ENCODE data around the gene PER3. TPM values are rescaled to one million over a fixed set of nuclear protein-coding genes. Genes with fewer than 3 reads are reported as not detected.

Gene PER3
- total RNA-seq, 1 experiment from 2014 or later, result 3.8 TPM

DNA sequence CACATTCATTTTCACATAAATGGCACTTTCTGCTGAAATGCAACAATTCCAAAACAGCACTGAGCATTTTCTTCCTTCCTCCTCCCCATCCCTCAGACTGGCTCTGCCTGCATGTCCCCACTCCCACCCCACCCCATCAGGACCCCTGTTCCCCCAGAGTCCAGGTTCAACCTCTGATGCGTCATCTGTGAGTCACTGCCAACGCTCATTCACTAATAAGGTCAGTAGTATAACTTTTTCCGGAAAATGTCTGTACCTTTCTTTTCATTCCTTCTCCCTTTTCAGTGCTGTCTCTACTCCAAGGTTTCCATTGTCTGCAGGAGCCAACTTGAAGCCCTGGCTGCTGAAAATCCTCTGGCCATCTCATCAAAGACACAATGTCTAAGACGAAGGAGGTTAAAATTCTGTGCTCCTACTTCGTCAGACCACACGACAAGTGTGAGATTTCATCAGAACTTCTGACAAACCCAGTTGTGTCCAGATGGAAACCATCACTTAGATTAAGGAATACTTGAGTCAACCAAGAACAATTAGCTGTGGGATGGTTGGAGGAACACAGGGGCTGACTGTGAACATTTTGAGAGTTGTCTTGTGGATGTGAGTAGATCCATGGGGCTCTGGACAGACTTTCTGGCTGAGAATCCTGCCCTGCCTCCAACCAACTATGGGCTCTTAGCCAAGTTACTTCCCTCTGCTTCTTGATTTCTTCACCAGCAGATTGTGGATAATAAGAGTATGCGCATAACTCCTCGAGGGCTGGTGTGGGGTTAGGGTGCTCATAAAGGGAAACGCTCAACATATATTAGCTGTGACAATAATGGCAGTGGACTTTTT, 104.4 kb downstream of the PER3 start:
- BruUV-seq (replicated peaks), result no TSS peak
- intact Hi-C loops (cut with micrococcal nuclease; ENCODE audit: unreplicated experiment), result no loop called here
- H3K9me3 Mint-ChIP-seq (ENCODE audit: low read depth, unreplicated experiment), result peaks cover 6% of the 10 kb centered on the region
- no peak for DNase-seq
- TF ChIP-seq, protein P1, sequence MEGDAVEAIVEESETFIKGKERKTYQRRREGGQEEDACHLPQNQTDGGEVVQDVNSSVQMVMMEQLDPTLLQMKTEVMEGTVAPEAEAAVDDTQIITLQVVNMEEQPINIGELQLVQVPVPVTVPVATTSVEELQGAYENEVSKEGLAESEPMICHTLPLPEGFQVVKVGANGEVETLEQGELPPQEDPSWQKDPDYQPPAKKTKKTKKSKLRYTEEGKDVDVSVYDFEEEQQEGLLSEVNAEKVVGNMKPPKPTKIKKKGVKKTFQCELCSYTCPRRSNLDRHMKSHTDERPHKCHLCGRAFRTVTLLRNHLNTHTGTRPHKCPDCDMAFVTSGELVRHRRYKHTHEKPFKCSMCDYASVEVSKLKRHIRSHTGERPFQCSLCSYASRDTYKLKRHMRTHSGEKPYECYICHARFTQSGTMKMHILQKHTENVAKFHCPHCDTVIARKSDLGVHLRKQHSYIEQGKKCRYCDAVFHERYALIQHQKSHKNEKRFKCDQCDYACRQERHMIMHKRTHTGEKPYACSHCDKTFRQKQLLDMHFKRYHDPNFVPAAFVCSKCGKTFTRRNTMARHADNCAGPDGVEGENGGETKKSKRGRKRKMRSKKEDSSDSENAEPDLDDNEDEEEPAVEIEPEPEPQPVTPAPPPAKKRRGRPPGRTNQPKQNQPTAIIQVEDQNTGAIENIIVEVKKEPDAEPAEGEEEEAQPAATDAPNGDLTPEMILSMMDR (IDR thresholded peaks at IDR 0.05; ENCODE audit: unreplicated experiment), result no peak
- no peak overlapping the region for H3K27ac Mint-ChIP-seq (ENCODE audit: unreplicated experiment)
- CTCF ChIA-PET, result interaction anchor here (0.7 to 0.8 kb wide), 2 partner anchors 105 to 1233 kb away, joined by 3 read pairs; partner anchors contain the start of gene PER3
- H3K27me3 Mint-ChIP-seq (ENCODE audit: unreplicated experiment), result peaks cover 17% of the 10 kb centered on the region
- H3K36me3 Mint-ChIP-seq (ENCODE audit: insufficient read depth, unreplicated experiment), result no peaks in the 10 kb centered on the region
- no peak overlapping the region for H3K4me3 Mint-ChIP-seq (ENCODE audit: low read depth, unreplicated experiment)
- H3K4me1 Mint-ChIP-seq (ENCODE audit: low read depth, unreplicated experiment), result no peaks in the 10 kb centered on the region

DNA sequence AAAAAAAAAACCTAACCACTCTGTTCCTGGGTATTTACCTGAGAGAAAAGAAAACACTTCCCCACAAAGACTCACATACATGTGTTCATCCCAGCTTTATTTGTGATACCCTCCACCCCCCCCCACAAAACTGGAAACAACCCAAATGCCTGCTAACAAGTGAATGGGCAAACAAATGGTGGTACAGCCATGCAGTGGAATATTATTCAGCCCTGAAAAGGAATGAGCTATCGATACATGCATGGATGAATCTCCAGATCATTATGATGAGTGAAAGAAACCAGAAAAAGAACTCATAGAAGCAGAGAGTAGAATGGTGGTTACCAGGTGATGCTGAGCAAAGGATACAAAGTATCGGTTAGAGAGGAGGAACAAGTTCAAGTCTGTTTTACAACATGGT, 106.8 kb downstream of the PER3 start:
- no peak overlapping the region for H3K27ac Mint-ChIP-seq (ENCODE audit: unreplicated experiment)
- peaks cover 2% of the 10 kb centered on the region for H3K9me3 Mint-ChIP-seq (ENCODE audit: low read depth, unreplicated experiment)
- CTCF ChIA-PET, result no interaction called here
- H3K4me1 Mint-ChIP-seq (ENCODE audit: low read depth, unreplicated experiment), result peaks cover 7% of the 10 kb centered on the region
- no peak overlapping the region for H3K4me3 Mint-ChIP-seq (ENCODE audit: low read depth, unreplicated experiment)
- no peaks in the 10 kb centered on the region for H3K36me3 Mint-ChIP-seq (ENCODE audit: insufficient read depth, unreplicated experiment)
- TF ChIP-seq, protein P1 (IDR thresholded peaks at IDR 0.05; ENCODE audit: unreplicated experiment), result no peak
- no TSS peak for BruUV-seq (replicated peaks)
- H3K27me3 Mint-ChIP-seq (ENCODE audit: unreplicated experiment), result no peaks in the 10 kb centered on the region
- intact Hi-C loops (cut with micrococcal nuclease; ENCODE audit: unreplicated experiment), result no loop called here
- no peak for DNase-seq

DNA sequence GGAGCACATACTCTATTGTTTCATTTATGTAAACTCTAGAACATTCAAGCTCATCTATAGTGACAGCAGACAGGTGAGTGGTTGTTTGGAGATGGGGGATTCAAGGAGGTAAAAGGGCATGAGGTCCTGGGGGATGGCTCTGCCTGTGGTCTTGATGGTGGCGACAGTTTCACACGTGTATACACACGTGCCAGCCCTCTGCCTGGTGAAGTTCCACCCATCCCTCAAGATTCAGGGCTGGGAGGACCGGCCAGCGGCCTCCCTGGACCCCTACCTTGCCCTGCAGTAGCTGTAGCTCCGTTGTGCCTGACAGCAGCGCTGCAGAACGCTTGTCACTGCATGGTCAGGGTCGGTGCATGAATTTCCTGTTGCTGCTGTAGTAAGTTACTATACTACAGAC, 107.7 kb downstream of the PER3 start:
- no peak for DNase-seq
- intact Hi-C loops (cut with micrococcal nuclease; ENCODE audit: unreplicated experiment), result no loop called here
- BruUV-seq (replicated peaks), result no TSS peak
- Mint-ChIP-seq H3K36me3 (ENCODE audit: insufficient read depth, unreplicated experiment) (no peaks in the 10 kb centered on the region), H3K27ac (ENCODE audit: unreplicated experiment) (no peak overlapping the region), H3K4me3 (ENCODE audit: low read depth, unreplicated experiment) (no peak overlapping the region), H3K9me3 (ENCODE audit: low read depth, unreplicated experiment) (peaks cover 2% of the 10 kb centered on the region), H3K27me3 (ENCODE audit: unreplicated experiment) (no peaks in the 10 kb centered on the region), H3K4me1 (ENCODE audit: low read depth, unreplicated experiment) (peaks cover 7% of the 10 kb centered on the region)
- CTCF ChIA-PET, result interaction anchor here (0.6 to 0.7 kb wide), 2 partner anchors 42 to 1007 kb away, joined by 3 to 4 read pairs; no protein-coding TSS in a partner anchor
- TF ChIP-seq, protein P1 (IDR thresholded peaks at IDR 0.05; ENCODE audit: unreplicated experiment), result no peak

DNA sequence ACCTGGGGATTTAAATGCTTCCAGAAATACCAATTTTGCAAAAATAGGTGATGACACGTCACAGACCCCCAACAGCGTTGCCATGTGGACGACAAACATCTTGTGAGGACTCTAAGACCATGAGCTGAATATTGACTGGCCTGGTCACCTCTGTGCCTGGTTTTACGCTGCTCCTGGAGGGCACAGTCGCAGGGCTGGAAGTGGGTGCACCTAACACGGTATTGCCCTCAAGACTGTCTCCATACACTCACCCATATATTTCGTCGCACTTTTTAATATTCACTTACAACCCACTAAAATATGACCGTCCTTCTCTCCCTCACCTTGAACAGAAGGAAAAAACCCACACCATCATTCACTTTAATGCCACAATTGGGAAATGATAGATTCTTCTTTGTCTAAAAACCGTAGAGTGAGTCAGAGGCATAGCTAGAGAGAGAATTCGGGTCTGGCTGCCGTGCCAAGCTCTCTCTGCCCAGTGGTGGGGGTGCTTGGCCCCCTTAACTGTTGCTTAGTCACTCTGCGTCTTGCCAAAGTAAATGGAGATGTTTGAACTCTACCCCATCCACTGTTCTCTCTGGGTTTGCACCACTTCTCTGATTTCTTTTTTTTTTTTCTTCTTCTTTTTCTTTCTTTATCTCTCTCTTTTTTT, 109.6 kb downstream of the PER3 start:
- H3K9me3 Mint-ChIP-seq (ENCODE audit: low read depth, unreplicated experiment), result peaks cover 2% of the 10 kb centered on the region
- intact Hi-C loops (cut with micrococcal nuclease; ENCODE audit: unreplicated experiment), result no loop called here
- no peaks in the 10 kb centered on the region for H3K27me3 Mint-ChIP-seq (ENCODE audit: unreplicated experiment)
- H3K36me3 Mint-ChIP-seq (ENCODE audit: insufficient read depth, unreplicated experiment), result no peaks in the 10 kb centered on the region
- H3K4me1 Mint-ChIP-seq (ENCODE audit: low read depth, unreplicated experiment), result peaks cover 7% of the 10 kb centered on the region
- DNase-seq, result no peak
- no peak overlapping the region for H3K27ac Mint-ChIP-seq (ENCODE audit: unreplicated experiment)
- CTCF ChIA-PET, result no interaction called here
- no peak overlapping the region for H3K4me3 Mint-ChIP-seq (ENCODE audit: low read depth, unreplicated experiment)
- no TSS peak for BruUV-seq (replicated peaks)
- TF ChIP-seq, protein P1 (IDR thresholded peaks at IDR 0.05; ENCODE audit: unreplicated experiment), result no peak

Other genes with a start within 250 kb of the PER3 start
- 57.8 and 65.9 TPM in 2 replicates for gene VAMP3, start 13.0 kb upstream of the PER3 start, total RNA-seq (2022)
- gene UTS2, start 68.8 kb downstream of the PER3 start, total RNA-seq (2022), result not detected in 2 replicates
- 0.42 and 0.44 TPM in 2 replicates for gene TNFRSF9, start 156.5 kb downstream of the PER3 start, total RNA-seq (2022)
- gene PARK7, start 177.4 kb downstream of the PER3 start, total RNA-seq (2022), result 207 and 209 TPM in 2 replicates
- 74.9 and 83.0 TPM in 2 replicates for gene ERRFI1, start 242.0 kb downstream of the PER3 start, total RNA-seq (2022)

Measured in Calu3 (cell line).